ENCODE measurements around the gene OPN1LW. TPM values are rescaled to one million over a fixed set of nuclear protein-coding genes. Genes with fewer than 3 reads are reported as not detected.
"Not testable (repeated sequence)": the region's sequence is repeated elsewhere in the genome, so short reads cannot be mapped to it uniquely, and the experiment has no call there.

OPN1LW gene
- total RNA-seq = not detected

DNA sequence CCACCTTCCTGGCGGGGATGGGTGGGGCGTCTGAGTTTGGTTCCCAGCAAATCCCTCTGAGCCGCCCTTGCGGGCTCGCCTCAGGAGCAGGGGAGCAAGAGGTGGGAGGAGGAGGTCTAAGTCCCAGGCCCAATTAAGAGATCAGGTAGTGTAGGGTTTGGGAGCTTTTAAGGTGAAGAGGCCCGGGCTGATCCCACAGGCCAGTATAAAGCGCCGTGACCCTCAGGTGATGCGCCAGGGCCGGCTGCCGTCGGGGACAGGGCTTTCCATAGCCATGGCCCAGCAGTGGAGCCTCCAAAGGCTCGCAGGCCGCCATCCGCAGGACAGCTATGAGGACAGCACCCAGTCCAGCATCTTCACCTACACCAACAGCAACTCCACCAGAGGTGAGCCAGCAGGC, at the start of gene OPN1LW:
OPN1LW (plus strand) TSS at position 234 of the 400 bp plus-strand sequence; CDS start at position 275, 41 bp downstream.
- DNase-seq (ENCODE audit: low spot score in 2 of 2); intact Hi-C loops (cut with DNase I; ENCODE audit: low total_unique reads); H3K4me3 ChIP-seq (ENCODE audit: low read depth, poor library complexity, severe bottlenecking): not testable (repeated sequence)
- WGBS, 2 donors = 95% methylated on average over 12 of the region's 15 CpGs; no CpG with 5 or more reads in 1 of the 2 donors

DNA sequence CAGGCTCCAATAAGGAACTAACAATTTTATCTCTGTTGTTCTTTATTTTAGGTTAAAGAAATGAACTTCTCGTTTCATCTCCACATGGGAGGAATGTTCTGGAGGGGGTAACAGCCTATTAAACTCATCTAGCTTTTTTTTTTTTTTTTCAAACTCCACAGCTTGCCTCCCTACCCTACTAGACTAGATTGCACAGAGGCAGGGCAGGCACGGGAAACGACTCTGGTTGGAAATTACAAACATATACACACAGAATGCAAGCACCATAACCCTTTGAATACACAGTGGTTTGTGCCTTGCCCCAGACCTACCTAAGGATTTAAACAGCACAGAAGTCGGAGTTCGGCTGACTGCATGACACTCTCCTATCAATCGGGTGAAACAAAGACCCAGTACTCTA, 49.2 kb upstream of the OPN1LW start:
- 38 to 60% methylated on average over 6 of the region's 6 CpGs for WGBS, 2 donors

DNA sequence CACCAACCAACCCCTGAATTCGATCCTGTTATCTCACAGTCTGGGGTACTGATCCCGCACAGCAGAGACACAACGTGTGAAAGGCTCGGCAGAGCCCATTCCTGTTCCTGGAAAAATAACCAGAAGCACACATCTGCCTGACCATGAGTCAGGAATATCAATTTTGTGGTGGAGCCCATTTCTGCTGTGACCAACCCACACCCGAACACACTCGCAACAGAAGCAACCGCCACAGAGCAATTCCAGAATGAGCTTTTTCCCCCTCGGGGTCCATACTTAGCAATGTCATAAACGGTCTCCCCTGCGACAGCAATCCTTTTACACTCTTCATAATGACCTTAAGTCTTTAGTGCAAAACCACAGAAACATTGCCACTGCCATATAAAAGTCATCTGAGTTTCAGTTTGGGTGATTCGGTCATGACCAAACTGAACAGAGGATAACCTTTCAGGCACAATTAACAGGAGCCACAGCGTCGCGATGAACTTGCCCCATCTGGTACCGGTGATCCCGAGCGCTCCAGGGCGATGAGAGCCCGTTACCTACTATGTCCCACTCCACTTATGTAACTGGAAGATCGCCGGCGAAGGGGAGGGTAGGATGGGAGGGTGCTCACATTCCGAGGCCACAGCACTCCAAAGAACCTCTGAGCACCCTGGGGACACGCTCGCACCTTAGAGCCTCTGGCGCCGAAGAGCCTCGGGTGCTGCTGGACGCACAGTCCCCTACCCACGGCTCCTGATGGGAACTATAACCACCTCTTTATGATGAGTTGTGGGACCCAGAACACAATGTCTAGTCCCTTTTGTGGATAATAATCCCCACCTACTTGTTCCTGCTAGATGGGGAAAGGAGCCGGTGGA, 47.7 kb upstream of the OPN1LW start:
- TF ChIP-seq, protein P1, sequence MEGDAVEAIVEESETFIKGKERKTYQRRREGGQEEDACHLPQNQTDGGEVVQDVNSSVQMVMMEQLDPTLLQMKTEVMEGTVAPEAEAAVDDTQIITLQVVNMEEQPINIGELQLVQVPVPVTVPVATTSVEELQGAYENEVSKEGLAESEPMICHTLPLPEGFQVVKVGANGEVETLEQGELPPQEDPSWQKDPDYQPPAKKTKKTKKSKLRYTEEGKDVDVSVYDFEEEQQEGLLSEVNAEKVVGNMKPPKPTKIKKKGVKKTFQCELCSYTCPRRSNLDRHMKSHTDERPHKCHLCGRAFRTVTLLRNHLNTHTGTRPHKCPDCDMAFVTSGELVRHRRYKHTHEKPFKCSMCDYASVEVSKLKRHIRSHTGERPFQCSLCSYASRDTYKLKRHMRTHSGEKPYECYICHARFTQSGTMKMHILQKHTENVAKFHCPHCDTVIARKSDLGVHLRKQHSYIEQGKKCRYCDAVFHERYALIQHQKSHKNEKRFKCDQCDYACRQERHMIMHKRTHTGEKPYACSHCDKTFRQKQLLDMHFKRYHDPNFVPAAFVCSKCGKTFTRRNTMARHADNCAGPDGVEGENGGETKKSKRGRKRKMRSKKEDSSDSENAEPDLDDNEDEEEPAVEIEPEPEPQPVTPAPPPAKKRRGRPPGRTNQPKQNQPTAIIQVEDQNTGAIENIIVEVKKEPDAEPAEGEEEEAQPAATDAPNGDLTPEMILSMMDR (IDR thresholded peaks at IDR 0.05) = no peak
- TF ChIP-seq POLR2A (IDR thresholded peaks at IDR 0.05) = no peak
- intact Hi-C loops (cut with DNase I; ENCODE audit: low total_unique reads) = no loop called here
- WGBS, 2 donors = 7 to 38% methylated on average over 21 to 30 of the region's 31 CpGs
- no peak for DNase-seq (ENCODE audit: low spot score in 2 of 2)
- H3K4me3 ChIP-seq (ENCODE audit: low read depth, poor library complexity, severe bottlenecking) = peak overlapping the region; percentile 45

More for the DNA sequence above, 49.2 kb upstream of the OPN1LW start:
- intact Hi-C loops (cut with DNase I; ENCODE audit: low total_unique reads) = no loop called here
- H3K4me3 ChIP-seq (ENCODE audit: low read depth, poor library complexity, severe bottlenecking) = no peak overlapping the region
- no peak for DNase-seq (ENCODE audit: low spot score in 2 of 2)
- TF ChIP-seq POLR2A (IDR thresholded peaks at IDR 0.05) = no peak
- TF ChIP-seq, protein P1 (IDR thresholded peaks at IDR 0.05) = no peak

DNA sequence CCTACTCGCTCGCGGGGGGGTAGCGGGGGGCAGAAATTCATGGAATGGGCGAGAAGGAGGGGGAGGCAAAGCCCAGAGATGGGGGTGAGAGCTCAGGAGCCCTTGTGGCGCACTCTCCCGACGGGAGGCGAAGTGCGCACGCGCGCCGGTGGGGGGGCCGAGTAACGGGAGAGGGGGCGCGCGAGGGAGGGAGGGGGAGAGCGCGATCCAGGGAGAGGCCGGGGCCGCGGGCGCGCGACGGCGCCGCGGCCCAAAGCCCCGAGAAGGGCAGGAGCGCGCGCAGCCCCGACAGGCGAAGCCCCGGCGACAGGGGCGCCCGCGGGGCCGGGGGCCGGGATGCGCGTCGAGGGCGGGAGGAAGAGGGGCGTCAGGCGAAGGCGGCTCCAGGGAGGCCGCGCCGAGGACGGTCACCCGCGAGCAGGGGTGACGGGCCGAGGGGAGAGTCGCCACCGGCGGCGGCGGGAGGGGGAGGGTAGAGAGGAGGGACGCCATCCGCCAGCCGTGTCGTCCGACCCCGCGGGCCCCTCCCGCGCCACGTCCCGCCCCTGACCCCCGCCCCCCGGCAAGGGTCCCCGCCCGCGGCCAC, 46.9 kb upstream of the OPN1LW start:
- peak; percentile 31 to 91 for DNase-seq (ENCODE audit: low spot score in 2 of 2)
- TF ChIP-seq, protein P1 (IDR thresholded peaks at IDR 0.05) = no peak
- TF ChIP-seq POLR2A (IDR thresholded peaks at IDR 0.05) = no peak
- intact Hi-C loops (cut with DNase I; ENCODE audit: low total_unique reads) = no loop called here
- peak overlapping the region; percentile 45 for H3K4me3 ChIP-seq (ENCODE audit: low read depth, poor library complexity, severe bottlenecking)
- WGBS, 2 donors = 0 to 36% methylated on average over 2 to 79 of the region's 80 CpGs

DNA sequence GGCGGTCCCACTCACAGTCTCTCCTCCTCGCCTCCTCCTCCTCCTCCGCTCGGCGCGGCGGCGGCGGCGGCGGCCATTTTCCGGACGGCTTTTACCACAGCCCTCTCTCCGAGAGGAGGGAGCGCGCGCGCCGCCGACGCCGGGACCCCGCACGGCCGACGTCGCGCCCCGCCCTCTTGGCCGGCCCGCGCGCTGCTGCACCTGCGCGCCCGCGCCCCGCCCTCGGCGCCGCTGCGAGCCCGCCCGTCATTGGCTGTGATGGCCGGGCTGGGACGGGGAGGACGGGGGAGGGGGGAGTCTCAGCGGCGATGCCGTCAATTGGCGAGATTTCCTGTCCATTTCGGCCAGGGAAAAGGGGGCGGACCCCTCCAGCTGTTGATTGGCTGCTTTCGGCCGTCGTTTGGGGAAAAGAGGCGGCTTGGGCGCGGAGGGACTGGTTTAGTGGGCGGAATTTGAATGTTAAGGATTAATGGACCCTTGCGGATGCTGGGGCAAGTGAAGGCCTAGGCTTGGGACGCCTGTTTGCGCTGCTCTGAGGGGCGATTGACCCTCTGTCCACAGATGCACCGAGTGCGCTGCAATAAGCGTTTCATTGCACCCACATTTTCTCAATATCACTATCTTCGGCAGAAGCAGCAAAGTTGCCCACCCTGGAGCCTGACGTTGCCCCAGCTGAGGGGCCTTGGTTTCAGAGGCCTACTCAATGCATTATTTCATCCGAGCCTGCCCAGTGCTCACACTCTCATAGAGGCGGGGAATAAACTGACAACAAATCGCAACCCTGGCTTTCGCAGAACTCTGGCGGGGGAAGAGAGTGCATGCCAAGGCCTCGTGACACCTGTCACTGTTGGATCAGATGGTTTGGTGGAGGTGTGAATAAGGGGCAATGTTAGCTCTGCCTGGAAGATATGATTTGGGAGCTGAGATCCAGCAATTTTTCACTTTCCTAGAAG, 46.2 kb upstream of the OPN1LW start, which contains the start of gene MECP2:
MECP2 (minus strand) TSS at position 129 of the 953 bp plus-strand sequence.
- intact Hi-C loops (cut with DNase I; ENCODE audit: low total_unique reads) = no loop called here
- 10 to 33% methylated on average over 21 to 39 of the region's 75 CpGs for WGBS, 2 donors
- TF ChIP-seq POLR2A (IDR thresholded peaks at IDR 0.05) = no peak
- TF ChIP-seq, protein P1 (IDR thresholded peaks at IDR 0.05) = no peak
- DNase-seq (ENCODE audit: low spot score in 2 of 2) = peak; percentile 90 to 98
- H3K4me3 ChIP-seq (ENCODE audit: low read depth, poor library complexity, severe bottlenecking) = peak within 1 kb of the TSS; percentile 45
